ENCODE measurements around the gene PTCD1.
"Not testable (repeated sequence)": the region's sequence is repeated elsewhere in the genome, so short reads cannot be mapped to it uniquely, and the experiment has no call there.

The PTCD1 gene

GRCh38 chr7:99390941-99391602 is 47.5 kb downstream of the PTCD1 start:
- DNase-seq (ENCODE audit: low read depth in 1 of 2, low spot score in 1 of 2): no peak

- DNase-seq (ENCODE audit: low read depth in 1 of 2, low spot score in 1 of 2): no peak
Observed at GRCh38 chr7:99389772-99390171, 48.8 kb downstream of the PTCD1 start.

- no peak for DNase-seq (ENCODE audit: low read depth in 1 of 2, low spot score in 1 of 2)
Observed at GRCh38 chr7:99387912-99388311, 50.7 kb downstream of the PTCD1 start.

- DNase-seq (ENCODE audit: low read depth in 1 of 2, low spot score in 1 of 2): not testable (repeated sequence)
Observed at GRCh38 chr7:99387239-99387635, 51.4 kb downstream of the PTCD1 start.

GRCh38 chr7:99386584-99387238 is 51.9 kb downstream of the PTCD1 start:
- no peak for DNase-seq (ENCODE audit: low read depth in 1 of 2, low spot score in 1 of 2)

GRCh38 chr7:99385564-99385963 is 53.0 kb downstream of the PTCD1 start:
- DNase-seq (ENCODE audit: low read depth in 1 of 2, low spot score in 1 of 2): no peak

GRCh38 chr7:99384523-99384922 is 54.1 kb downstream of the PTCD1 start:
- no peak for DNase-seq (ENCODE audit: low read depth in 1 of 2, low spot score in 1 of 2)

- DNase-seq (ENCODE audit: low read depth in 1 of 2, low spot score in 1 of 2): no peak
Observed at GRCh38 chr7:99383791-99384370, 54.7 kb downstream of the PTCD1 start.

GRCh38 chr7:99383203-99383602 is 55.4 kb downstream of the PTCD1 start:
- DNase-seq (ENCODE audit: low read depth in 1 of 2, low spot score in 1 of 2): no peak

GRCh38 chr7:99381664-99382075 is 56.9 kb downstream of the PTCD1 start:
- DNase-seq (ENCODE audit: low read depth in 1 of 2, low spot score in 1 of 2): no peak

GRCh38 chr7:99380823-99381663 is 57.6 kb downstream of the PTCD1 start:
- peak; percentile 65 to 91 for DNase-seq (ENCODE audit: low read depth in 1 of 2, low spot score in 1 of 2)

GRCh38 chr7:99380032-99380822 is 58.4 kb downstream of the PTCD1 start:
- DNase-seq (ENCODE audit: low read depth in 1 of 2, low spot score in 1 of 2): no peak

- DNase-seq (ENCODE audit: low read depth in 1 of 2, low spot score in 1 of 2): not testable (repeated sequence)
Observed at GRCh38 chr7:99379693-99380031, 58.9 kb downstream of the PTCD1 start.

- no peak for DNase-seq (ENCODE audit: low read depth in 1 of 2, low spot score in 1 of 2)
Observed at GRCh38 chr7:99379043-99379577, 59.5 kb downstream of the PTCD1 start.

- DNase-seq (ENCODE audit: low read depth in 1 of 2, low spot score in 1 of 2): no peak
Observed at GRCh38 chr7:99375070-99375807, 63.4 kb downstream of the PTCD1 start.

GRCh38 chr7:99374111-99375064 is 64.2 kb downstream of the PTCD1 start, which contains the start of gene ARPC1B:
TSS of gene ARPC1B (plus strand) at chr7:99374730. CDS start at chr7:99385715, 10,985 bp downstream.
- peak; percentile 70 to 80 for DNase-seq (ENCODE audit: low read depth in 1 of 2, low spot score in 1 of 2)

GRCh38 chr7:99373091-99374066 is 65.2 kb downstream of the PTCD1 start:
- no peak for DNase-seq (ENCODE audit: low read depth in 1 of 2, low spot score in 1 of 2)
